ENCODE results near the gene PSMG2. TPM values are rescaled to one million over a fixed set of nuclear protein-coding genes. Genes with fewer than 3 reads are reported as not detected.
"Not testable (repeated sequence)": the region's sequence is repeated elsewhere in the genome, so short reads cannot be mapped to it uniquely, and the experiment has no call there.

Gene PSMG2
- total RNA-seq, 1 donor from 2014 or later, result 76.9 TPM

DNA sequence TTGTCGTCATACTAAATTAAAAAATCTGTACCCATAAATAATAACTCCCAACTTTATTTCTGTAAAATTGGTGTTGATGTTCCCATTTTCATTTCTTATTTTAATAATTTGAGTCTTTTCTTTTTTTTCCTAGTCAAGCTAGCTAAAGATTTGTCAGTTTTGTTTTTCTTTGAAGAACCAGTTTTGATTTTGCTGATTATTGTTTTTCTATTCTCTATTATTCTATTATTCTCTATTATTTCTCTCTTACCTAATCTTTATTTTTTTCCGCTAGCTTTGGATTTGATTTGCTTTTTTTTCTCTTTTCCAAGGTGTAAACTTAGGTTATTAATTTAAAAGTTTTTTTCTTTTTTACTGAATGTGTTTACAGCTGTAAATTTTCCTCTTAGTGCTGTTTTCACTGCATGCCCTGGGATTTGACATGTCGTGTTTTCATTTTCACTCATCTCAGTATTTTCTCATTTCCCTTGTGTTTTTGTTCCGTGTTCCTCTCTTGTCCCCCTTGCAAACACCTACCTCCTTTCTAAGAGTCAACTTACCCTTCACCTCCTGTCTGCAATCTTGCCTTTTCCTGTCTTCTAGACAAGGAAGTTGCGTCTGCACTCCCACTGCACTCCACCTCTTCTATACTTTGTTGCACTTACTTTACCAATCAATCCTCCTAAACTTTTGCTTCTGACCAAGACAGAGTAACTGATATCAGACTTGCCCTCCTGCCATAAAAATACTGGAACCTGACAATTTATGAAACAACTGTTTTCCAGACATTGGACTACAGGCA, 18.8 kb downstream of the PSMG2 start:
- DNase-seq (ENCODE audit: low read depth in 2 of 2), result peak in 1 of 2 donors; percentile 5

DNA sequence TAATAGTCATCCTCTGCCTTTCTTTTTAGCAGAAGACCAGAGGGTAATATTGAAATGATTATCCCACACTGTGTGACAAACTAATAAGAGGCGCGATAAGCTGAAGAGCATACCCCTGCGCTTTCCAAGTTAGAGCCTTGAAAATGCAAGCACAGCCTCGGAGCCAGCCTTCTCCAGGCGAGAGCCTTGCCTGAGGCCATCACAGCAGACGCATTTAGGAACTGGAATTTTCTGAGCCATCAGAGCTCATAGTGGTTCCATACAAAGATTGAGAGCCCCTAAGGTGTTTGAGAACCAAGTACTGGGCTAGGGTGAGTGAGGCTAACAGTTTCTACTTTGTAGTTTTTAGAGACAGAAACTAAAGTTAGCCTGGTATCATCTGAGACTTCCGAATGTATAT, 19.9 kb downstream of the PSMG2 start:
- DNase-seq (ENCODE audit: low read depth in 2 of 2), result no peak

- no peak for DNase-seq (ENCODE audit: low read depth in 2 of 2)
Measured at GRCh38 chr18:12726331-12726730, 23.5 kb downstream of the PSMG2 start.

DNA sequence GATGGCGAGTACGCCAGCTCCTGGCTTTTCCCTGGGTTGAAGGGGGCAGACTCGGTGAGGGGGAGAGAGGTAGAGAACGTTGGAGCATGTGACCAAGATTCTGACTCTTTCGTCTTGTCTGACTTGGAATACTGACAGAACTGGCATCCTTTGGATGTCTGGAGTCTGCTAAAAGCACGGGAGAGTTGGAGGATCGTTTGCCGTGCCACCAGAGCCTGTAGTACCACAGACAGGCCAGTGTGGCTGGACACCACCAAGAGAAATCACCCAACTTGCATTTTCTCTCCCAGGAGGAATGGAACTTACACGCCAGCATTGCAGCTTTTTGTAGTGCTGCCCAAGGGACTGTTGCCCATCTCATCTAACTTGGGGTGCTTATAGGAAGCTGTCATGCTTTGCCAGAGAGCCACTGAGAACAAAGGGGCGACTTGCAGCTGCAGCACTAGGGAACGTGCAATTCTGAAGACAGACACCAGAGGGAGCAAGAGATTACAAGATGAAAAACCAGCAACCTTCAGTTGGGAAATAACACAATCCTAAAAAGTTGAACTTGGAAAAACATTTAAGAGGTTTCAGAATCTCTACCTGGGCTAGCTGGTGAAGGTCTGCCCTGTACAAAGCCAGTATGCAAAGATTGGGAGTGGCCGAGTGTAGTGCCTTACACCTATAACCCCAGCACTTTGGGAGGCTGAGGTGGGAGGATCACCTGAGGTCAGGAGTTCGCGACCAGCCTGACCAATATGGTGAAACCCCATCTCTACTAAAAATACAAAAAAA, 24.1 kb downstream of the PSMG2 start:
- peak; percentile 48 to 65 for DNase-seq (ENCODE audit: low read depth in 2 of 2)

DNA sequence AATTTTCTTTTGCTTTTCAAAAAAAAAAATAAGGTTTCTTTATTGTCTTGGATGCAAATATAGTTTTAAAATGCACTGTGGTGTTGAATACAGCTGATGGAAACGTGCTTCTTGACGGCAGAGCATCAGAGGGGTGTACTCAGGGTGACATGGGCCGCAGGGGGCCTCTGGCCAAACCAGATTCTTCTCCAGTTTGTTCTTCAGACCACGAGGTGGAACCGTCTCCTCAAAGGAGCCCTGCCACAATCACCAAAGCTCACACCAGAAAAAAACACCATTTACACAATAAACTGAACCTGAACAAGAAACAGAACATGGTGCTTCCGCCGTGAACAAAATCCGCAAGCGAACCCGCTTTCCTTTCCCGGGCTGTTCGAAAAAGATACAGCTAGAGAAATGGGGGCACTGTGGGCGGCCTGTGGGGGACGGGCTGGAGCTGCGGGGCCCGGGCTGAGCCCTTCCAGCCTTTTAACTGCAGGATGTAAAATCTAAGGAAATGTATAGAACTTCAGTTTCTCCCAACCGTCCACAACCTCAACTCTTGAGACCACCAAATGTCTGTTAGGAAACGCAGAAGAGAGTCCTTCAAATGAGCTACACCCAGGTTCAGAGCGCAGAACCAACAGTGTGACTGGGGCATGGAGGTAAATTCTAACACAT, 34.5 kb downstream of the PSMG2 start:
- no peak for DNase-seq (ENCODE audit: low read depth in 2 of 2)

DNA sequence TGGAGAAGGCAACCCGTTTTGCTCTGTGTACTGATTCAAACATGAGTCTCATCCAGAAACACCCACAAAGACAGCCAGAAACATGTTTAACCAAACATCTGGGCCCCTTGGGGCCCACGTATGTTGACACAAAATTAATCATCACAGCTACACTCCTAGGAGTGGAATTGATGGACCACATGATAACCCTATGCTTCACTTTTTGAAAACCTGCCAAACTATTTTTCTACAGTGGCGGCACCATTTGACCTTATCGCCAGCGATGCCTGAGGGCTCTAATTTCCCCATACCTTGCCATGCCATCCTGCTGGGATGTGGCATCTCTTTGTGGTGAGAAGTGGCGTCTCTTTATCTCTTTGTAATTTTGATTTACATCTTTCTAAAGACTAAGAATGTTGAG, 38.5 kb downstream of the PSMG2 start:
- DNase-seq (ENCODE audit: low read depth in 2 of 2), result no peak

- no peak for DNase-seq (ENCODE audit: low read depth in 2 of 2)
Measured at GRCh38 chr18:12742453-12742852, 39.6 kb downstream of the PSMG2 start.

DNA sequence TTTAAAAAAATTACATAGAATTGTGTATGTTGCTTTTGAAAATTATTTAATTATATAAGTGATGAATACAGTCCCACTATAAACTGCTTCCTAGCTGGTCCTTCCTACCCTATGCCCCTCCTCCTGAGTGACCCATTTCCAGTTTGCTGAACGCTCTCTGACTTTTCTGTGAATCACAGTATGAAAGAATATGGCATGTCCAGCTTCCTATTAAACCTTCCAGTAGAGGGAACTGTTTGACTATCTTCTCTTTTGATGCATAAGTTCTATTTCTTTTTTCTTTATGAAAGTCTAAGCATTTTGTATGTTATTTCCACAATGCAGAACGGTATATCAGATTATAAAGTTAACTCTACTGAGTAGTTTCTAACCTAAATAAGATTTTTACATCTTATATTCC, 41.3 kb downstream of the PSMG2 start:
- DNase-seq (ENCODE audit: low read depth in 2 of 2), result peak; percentile 76 to 77

- DNase-seq (ENCODE audit: low read depth in 2 of 2), result no peak
Measured at GRCh38 chr18:12745095-12745795, 42.4 kb downstream of the PSMG2 start.

DNA sequence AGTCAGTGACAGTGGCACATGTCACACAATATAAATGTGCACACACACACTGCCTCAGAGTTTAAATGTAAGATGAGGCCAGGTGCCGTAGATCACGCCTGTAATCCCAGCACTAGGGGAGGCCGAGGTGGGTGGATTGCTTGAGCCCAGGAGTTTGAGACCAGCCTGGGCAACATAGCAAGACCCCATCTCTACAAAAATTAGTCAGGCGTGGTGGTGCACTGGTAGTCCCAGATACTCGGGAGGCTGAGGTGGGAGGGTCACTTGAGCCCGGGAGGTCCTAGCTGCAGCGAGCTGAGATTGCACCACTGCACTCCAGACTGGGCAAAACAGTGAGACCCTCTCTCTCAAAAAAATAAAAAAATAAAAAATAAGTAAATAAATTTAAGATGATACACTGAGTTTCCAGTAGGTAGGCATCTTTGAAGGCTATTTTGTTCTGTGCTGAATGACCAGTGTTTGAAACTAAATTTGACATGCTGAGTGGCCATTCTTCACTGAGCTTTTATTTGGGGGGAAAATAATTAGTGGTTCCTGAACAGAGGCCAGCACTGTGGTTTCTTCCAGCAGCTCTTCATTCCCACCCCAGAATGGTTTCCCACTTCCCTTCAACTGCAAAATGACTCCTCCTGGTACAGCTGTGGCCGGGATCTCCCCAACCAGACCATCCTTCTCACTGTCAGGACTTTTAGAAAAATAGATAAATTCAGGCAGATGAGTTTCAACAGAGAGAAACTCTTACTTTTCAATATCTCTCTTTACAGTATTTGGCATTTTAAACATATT, 44.9 kb downstream of the PSMG2 start:
- DNase-seq (ENCODE audit: low read depth in 2 of 2), result no peak

- DNase-seq (ENCODE audit: low read depth in 2 of 2), result no peak
Measured at GRCh38 chr18:12748671-12749070, 45.8 kb downstream of the PSMG2 start.

GRCh38 chr18:12749121-12749520, 46.3 kb downstream of the PSMG2 start:
- no peak for DNase-seq (ENCODE audit: low read depth in 2 of 2)

DNA sequence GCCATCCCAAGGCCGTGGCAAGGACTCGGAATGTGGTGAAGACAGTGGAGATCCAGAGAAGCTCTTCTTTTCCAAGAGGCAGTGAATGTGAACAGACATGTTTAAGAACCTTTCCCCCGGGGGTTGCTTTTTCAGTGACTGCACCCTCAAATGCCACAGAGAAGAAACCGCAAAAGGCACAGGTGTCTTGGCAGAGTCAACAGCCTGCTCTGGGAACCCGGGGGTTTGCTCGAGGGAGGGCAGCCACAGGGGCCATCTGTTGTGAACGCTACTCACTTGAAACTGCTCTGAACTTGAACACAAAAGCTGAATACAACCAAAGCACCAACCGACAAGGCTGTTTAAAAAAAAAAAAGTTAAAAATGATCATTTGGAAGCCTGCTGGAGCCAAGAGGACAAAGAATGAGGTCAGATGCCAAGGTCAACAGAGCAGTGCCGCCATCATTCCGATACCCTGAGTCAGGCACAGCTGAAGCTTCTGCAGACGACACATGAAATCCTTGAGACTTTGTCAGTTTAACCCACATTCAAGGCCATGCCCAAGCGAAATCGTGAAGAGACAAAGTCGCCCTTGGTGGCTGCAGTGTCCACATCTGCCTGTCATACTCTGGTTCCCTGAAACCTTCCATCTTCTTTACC, 47.4 kb downstream of the PSMG2 start:
- no peak for DNase-seq (ENCODE audit: low read depth in 2 of 2)

DNA sequence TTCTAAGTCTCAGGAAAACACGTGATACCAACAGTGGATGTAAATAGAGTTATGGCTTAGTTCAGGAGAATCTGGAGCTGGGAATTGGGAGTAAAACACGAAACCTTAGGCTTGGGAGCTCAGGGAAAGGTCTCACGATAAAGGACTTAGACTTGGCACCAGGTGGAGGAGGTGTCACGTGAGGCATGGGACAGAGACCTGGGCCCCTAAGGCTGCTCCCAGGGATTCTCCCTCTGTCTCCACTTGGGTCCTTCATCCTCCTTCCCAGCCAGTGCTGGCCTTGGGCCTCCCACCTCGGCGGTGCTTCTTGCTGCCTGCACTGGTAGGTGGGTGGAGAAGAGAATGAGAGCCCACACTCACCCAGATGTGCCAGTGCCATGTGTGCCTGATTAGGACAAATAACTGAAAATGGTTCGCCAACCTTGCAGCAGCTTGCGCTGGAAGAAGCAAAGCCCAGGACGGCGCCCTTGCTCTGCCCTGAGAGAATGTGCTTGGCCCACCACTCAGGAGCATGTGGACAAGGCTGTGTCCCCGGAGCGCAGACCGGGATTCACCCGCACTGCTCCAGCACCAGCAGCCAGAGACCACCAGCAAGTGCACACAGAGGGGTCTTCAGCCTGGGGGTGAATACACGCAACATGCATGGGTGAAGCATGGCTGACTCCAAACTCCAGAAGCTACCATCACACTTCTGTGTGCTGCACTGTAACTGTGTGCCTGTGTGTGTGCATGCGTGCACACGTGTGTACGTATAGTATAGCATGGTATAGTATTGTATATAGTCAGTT, 48.1 kb downstream of the PSMG2 start:
- DNase-seq (ENCODE audit: low read depth in 2 of 2), result no peak

DNA sequence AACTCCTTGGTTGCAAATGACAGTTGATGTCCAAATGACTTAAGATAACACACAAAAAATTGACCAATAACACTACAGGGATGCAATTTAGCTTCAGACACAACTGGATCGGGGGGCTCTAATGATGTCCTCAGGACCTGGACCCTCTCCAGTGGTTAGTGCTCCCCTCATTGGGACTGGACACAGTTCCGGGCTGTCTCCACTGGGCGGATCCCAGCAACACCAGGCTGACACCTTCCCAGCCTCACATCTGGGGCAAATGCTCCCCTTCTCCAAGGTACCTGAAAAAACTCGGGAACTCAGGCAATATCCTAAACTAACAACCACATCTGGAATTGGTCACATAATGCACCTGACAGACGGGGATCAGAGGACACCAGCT, 48.7 kb downstream of the PSMG2 start:
- no peak for DNase-seq (ENCODE audit: low read depth in 2 of 2)

- DNase-seq (ENCODE audit: low read depth in 2 of 2), result no peak
Measured at GRCh38 chr18:12751891-12752290, 49.0 kb downstream of the PSMG2 start.

DNA sequence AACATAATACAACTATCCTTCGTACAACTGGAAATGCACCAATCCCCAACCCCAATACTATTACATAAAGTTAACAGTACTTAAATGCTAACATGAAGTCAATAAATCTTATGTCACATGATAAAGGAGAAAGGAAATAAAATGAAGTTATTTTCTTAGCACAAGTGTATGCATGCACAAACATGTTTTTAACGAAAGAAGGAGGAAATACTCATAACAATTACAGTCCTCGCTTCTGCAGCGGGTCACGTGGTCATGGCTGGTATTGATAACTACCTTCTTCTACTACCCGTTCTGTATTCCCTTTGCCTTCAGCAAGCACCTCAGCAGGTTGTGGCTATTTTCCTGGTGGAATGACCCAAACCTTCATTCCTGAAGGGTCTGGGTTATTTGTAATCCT, 51.7 kb downstream of the PSMG2 start:
- DNase-seq (ENCODE audit: low read depth in 2 of 2), result no peak

GRCh38 chr18:12755606-12756005, 52.8 kb downstream of the PSMG2 start:
- not testable (repeated sequence) for DNase-seq (ENCODE audit: low read depth in 2 of 2)

DNA sequence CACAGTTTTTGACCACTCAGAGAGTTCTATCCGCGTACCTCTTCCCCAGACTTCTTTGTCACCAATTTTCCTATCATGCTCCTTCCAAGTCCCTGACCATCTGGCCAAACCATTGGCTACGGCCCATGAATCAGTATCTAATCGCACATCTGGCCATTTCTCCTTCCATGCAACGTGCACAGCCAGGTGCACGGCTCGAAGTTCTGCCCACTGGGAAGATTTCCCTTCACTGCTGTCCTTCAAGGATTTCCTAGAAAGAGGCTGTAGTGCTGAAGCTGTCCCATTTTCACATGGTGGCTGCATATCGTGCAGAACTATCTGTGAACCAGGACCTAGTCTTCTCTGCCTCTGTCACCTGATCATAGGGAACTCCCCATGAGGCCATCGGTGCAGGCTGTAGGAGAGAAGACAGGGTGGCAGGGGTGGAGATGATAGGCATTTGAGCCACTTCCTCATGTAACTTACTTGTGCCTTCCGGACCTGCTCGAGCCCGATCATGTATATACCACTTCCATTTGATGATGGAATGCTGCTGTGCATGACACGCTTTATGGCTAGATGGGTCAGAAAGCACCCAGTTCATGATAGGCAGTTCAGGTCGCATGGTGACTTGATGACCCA, 53.9 kb downstream of the PSMG2 start:
- DNase-seq (ENCODE audit: low read depth in 2 of 2), result not testable (repeated sequence)

Measured in dermis microvascular lymphatic vessel endothelial cell (primary cell).